Measurements from ENCODE around the gene LARGE1. TPM values are rescaled to one million over a fixed set of nuclear protein-coding genes. Genes with fewer than 3 reads are reported as not detected.
A peak's percentile ranks its signal among the peaks of the same experiment; 100 is the strongest.

Gene LARGE1
- total and polyA plus RNA-seq, 2 of the 13 experiments (the other 11 are each of a cell fraction or from before 2014, with no cell fraction given) = 8.4 to 11.0 TPM

DNA sequence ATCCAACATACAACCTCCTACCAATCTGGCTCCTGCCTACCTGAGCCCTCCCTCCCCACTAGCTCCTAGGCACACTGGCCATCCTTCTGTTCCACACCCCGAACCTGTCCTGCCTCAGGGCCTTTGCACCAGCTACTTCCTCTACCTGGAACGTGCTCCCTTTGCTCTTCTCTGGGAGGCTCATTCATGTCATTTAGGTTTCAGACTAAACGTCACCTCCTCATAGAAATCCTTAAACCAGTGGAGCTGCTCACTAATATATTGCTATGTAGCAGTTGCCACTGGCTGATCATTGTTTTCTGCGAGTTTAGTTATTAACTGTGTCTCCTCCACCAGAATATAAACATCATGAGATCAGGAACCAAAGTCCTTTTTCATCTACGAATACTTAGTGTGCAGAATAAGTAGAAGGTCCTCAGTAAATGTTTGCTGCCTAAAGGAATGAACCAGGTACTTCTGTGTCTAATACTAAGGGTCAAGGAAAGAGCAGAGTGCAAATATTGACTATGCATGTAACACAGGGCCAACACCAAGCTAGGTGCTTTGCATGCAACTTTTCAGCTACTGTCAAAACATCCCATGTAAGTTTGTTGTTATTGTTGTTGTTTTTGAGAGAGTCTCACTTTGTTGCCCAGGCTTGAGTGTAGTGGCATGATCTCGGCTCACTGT, 584.5 kb downstream of the LARGE1 start (continued):
- TF ChIP-seq, protein P1, sequence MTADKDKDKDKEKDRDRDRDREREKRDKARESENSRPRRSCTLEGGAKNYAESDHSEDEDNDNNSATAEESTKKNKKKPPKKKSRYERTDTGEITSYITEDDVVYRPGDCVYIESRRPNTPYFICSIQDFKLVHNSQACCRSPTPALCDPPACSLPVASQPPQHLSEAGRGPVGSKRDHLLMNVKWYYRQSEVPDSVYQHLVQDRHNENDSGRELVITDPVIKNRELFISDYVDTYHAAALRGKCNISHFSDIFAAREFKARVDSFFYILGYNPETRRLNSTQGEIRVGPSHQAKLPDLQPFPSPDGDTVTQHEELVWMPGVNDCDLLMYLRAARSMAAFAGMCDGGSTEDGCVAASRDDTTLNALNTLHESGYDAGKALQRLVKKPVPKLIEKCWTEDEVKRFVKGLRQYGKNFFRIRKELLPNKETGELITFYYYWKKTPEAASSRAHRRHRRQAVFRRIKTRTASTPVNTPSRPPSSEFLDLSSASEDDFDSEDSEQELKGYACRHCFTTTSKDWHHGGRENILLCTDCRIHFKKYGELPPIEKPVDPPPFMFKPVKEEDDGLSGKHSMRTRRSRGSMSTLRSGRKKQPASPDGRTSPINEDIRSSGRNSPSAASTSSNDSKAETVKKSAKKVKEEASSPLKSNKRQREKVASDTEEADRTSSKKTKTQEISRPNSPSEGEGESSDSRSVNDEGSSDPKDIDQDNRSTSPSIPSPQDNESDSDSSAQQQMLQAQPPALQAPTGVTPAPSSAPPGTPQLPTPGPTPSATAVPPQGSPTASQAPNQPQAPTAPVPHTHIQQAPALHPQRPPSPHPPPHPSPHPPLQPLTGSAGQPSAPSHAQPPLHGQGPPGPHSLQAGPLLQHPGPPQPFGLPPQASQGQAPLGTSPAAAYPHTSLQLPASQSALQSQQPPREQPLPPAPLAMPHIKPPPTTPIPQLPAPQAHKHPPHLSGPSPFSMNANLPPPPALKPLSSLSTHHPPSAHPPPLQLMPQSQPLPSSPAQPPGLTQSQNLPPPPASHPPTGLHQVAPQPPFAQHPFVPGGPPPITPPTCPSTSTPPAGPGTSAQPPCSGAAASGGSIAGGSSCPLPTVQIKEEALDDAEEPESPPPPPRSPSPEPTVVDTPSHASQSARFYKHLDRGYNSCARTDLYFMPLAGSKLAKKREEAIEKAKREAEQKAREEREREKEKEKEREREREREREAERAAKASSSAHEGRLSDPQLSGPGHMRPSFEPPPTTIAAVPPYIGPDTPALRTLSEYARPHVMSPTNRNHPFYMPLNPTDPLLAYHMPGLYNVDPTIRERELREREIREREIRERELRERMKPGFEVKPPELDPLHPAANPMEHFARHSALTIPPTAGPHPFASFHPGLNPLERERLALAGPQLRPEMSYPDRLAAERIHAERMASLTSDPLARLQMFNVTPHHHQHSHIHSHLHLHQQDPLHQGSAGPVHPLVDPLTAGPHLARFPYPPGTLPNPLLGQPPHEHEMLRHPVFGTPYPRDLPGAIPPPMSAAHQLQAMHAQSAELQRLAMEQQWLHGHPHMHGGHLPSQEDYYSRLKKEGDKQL (CRISPR knock-in tag; IDR thresholded peaks at IDR 0.05; ENCODE audit: low read depth) = peak; percentile 64; the same call in 1 of the 2 replicates
- no peak for TF ChIP-seq TBP (CRISPR knock-in tag; IDR thresholded peaks at IDR 0.05)
- TF ChIP-seq, protein P2, sequence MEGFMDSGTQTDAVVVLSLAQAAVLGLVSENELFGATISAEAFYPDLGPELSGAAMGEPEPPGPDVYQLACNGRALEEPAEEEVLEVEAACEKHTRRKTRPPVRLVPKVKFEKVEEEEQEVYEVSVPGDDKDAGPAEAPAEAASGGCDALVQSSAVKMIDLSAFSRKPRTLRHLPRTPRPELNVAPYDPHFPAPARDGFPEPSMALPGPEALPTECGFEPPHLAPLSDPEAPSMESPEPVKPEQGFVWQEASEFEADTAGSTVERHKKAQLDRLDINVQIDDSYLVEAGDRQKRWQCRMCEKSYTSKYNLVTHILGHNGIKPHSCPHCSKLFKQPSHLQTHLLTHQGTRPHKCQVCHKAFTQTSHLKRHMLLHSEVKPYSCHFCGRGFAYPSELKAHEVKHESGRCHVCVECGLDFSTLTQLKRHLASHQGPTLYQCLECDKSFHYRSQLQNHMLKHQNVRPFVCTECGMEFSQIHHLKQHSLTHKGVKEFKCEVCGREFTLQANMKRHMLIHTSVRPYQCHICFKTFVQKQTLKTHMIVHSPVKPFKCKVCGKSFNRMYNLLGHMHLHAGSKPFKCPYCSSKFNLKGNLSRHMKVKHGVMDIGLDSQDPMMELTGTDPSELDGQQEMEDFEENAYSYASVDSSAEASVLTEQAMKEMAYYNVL (CRISPR knock-in tag; IDR thresholded peaks at IDR 0.05; ENCODE audit: borderline replicate concordance) = peak; percentile 86
- no peak for TF ChIP-seq SRSF9 (IDR thresholded peaks at IDR 0.05; ENCODE audit: borderline replicate concordance, insufficient read depth, low read depth, low read length, poor library complexity, severe bottlenecking)
- TF ChIP-seq TEAD3 (CRISPR knock-in tag; optimal IDR thresholded peaks at IDR 0.05; ENCODE audit: borderline replicate concordance) = peak; percentile 68
- no peak; the same call in 1 of the 2 replicates for TF ChIP-seq SAFB2 (CRISPR knock-in tag; IDR thresholded peaks at IDR 0.05; ENCODE audit: borderline replicate concordance, low read depth)
- TF ChIP-seq PPARG (CRISPR knock-in tag; conservative IDR thresholded peaks at IDR 0.05) = peak; percentile 86
- TF ChIP-seq FOSL1 (CRISPR knock-in tag; IDR thresholded peaks at IDR 0.05; ENCODE audit: borderline replicate concordance) = peak; percentile 13; the same call in 1 of the 2 replicates
- TF ChIP-seq, protein P3, sequence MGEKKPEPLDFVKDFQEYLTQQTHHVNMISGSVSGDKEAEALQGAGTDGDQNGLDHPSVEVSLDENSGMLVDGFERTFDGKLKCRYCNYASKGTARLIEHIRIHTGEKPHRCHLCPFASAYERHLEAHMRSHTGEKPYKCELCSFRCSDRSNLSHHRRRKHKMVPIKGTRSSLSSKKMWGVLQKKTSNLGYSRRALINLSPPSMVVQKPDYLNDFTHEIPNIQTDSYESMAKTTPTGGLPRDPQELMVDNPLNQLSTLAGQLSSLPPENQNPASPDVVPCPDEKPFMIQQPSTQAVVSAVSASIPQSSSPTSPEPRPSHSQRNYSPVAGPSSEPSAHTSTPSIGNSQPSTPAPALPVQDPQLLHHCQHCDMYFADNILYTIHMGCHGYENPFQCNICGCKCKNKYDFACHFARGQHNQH (CRISPR knock-in tag; IDR thresholded peaks at IDR 0.05) = peak; percentile 84; the same call in 1 of the 2 replicates
- peak; percentile 83 for TF ChIP-seq TBX2 (CRISPR knock-in tag; IDR thresholded peaks at IDR 0.05; ENCODE audit: borderline replicate concordance)
- TF ChIP-seq CENPX (CRISPR knock-in tag; IDR thresholded peaks at IDR 0.05) = no peak
- TF ChIP-seq RCOR2 (CRISPR knock-in tag; IDR thresholded peaks at IDR 0.05) = peak; percentile 97
- no peak for TF ChIP-seq ZBTB42 (CRISPR knock-in tag; IDR thresholded peaks at IDR 0.05)
- TF ChIP-seq NFRKB (IDR thresholded peaks at IDR 0.05) = no peak
- peak in 1 of 2 experiments; percentile 70; a peak in 1 of 4 replicates for TF ChIP-seq KLF16 (CRISPR knock-in tag; IDR thresholded peaks at IDR 0.05)
- no peak for TF ChIP-seq ATF7-NPFF (CRISPR knock-in tag; IDR thresholded peaks at IDR 0.05; ENCODE audit: low read depth)
- no peak for TF ChIP-seq ZNF850 (CRISPR knock-in tag; conservative IDR thresholded peaks at IDR 0.05)
- TF ChIP-seq ZNF335 (CRISPR knock-in tag; IDR thresholded peaks at IDR 0.05) = peak; percentile 52; the same call in 1 of the 2 replicates
- peak; percentile 22 to 34; a peak in 2 of 4 replicates for TF ChIP-seq MAFK (conservative IDR thresholded peaks at IDR 0.05 in 1 of 2, IDR thresholded peaks at IDR 0.05 in 1 of 2; ENCODE audit: low read length in 2 of 2)
- TF ChIP-seq, protein P4, sequence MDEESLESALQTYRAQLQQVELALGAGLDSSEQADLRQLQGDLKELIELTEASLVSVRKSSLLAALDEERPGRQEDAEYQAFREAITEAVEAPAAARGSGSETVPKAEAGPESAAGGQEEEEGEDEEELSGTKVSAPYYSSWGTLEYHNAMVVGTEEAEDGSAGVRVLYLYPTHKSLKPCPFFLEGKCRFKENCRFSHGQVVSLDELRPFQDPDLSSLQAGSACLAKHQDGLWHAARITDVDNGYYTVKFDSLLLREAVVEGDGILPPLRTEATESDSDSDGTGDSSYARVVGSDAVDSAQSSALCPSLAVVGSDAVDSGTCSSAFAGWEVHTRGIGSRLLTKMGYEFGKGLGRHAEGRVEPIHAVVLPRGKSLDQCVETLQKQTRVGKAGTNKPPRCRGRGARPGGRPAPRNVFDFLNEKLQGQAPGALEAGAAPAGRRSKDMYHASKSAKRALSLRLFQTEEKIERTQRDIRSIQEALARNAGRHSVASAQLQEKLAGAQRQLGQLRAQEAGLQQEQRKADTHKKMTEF (CRISPR knock-in tag; IDR thresholded peaks at IDR 0.05) = peak; percentile 92
